HEK293 (cell line): ENCODE results near the gene CRIP2.

Experiments used
- BCL11B ChIP-seq: fragments of 450-650 bp; formaldehyde crosslinking; IDR thresholded peaks from 2 replicates; pipeline ENCODE4 v1.5.1; 2016; ENCODE audit warnings: low read depth, missing biosample characterization, missing genetic modification characterization
- KLF10 ChIP-seq: fragments of 450-650 bp; IDR thresholded peaks from 2 replicates; pipeline ENCODE4 v1.5.1; 2018; ENCODE audit warnings: missing biosample characterization, mild to moderate bottlenecking, missing genetic modification characterization
- KLF16 ChIP-seq: fragments of 450-650 bp; formaldehyde crosslinking; IDR thresholded peaks from 2 replicates; pipeline ENCODE4 v1.5.1; 2017; ENCODE audit warnings: missing biosample characterization, missing genetic modification characterization
- SALL2 ChIP-seq: fragments of 450-650 bp; formaldehyde crosslinking; IDR thresholded peaks from 2 replicates; pipeline ENCODE4 v1.5.0; 2017; ENCODE audit warnings: missing biosample characterization, mild to moderate bottlenecking, missing genetic modification characterization, borderline replicate concordance
- SCRT2 ChIP-seq: fragments of 450-650 bp; formaldehyde crosslinking; IDR thresholded peaks from 2 replicates; pipeline ENCODE4 v1.5.1; 2016; ENCODE audit warnings: missing biosample characterization, missing genetic modification characterization
- SP3 ChIP-seq: fragments of 450-650 bp; formaldehyde crosslinking; IDR thresholded peaks from 2 replicates; pipeline ENCODE4 v1.5.1; 2016; ENCODE audit warnings: missing biosample characterization, missing genetic modification characterization
- ZIC2 ChIP-seq: fragments of 450-650 bp; formaldehyde crosslinking; IDR thresholded peaks from 2 replicates; pipeline ENCODE4 v1.5.1; 2016; ENCODE audit warnings: missing biosample characterization, missing genetic modification characterization
- ZNF114 ChIP-seq: fragments of 450-650 bp; formaldehyde crosslinking; IDR thresholded peaks from 2 replicates; pipeline ENCODE4 v1.5.0; 2017; ENCODE audit warnings: missing biosample characterization, missing genetic modification characterization
- ZNF214 ChIP-seq: fragments of 450-650 bp; formaldehyde crosslinking; IDR thresholded peaks from 2 replicates; pipeline ENCODE4 v1.5.1; 2017; ENCODE audit warnings: missing biosample characterization, mild to moderate bottlenecking, missing genetic modification characterization, borderline replicate concordance
- ZNF221 ChIP-seq: fragments of 450-650 bp; formaldehyde crosslinking; IDR thresholded peaks from 2 replicates; pipeline ENCODE4 v1.5.1; 2017; ENCODE audit warnings: missing biosample characterization, missing genetic modification characterization, borderline replicate concordance
- ZNF302 ChIP-seq: fragments of 450-650 bp; formaldehyde crosslinking; IDR thresholded peaks from 2 replicates; pipeline ENCODE4 v1.5.1; 2016; ENCODE audit warnings: missing biosample characterization, missing genetic modification characterization, low read depth
- ZNF335 ChIP-seq: fragments of 450-650 bp; formaldehyde crosslinking; conservative IDR thresholded peaks from 2 replicates; pipeline ENCODE4 v1.5.1; 2016; ENCODE audit warnings: missing biosample characterization, missing genetic modification characterization
- ZNF354C ChIP-seq: fragments of 450-650 bp; formaldehyde crosslinking; IDR thresholded peaks from 2 replicates; pipeline ENCODE4 v1.5.1; 2016; ENCODE audit warnings: missing biosample characterization, missing genetic modification characterization, low read depth, borderline replicate concordance
- ZNF510 ChIP-seq: fragments of 450-650 bp; formaldehyde crosslinking; IDR thresholded peaks from 2 replicates; pipeline ENCODE4 v1.5.1; 2018; ENCODE audit warnings: mild to moderate bottlenecking, missing genetic modification characterization, missing biosample characterization; ENCODE audit not compliant: insufficient replicate concordance
- ZNF521 ChIP-seq: fragments of 450-650 bp; formaldehyde crosslinking; IDR thresholded peaks from 2 replicates; pipeline ENCODE4 v1.5.1; 2017; ENCODE audit warnings: missing biosample characterization, mild to moderate bottlenecking, missing genetic modification characterization
- ZNF558 ChIP-seq: fragments of 450-650 bp; formaldehyde crosslinking; IDR thresholded peaks from 2 replicates; pipeline ENCODE4 v1.5.1; 2016; ENCODE audit warnings: missing biosample characterization, missing genetic modification characterization
- ZNF561 ChIP-seq: fragments of 450-650 bp; IDR thresholded peaks from 2 replicates; pipeline ENCODE4 v1.5.1; 2018; ENCODE audit warnings: missing biosample characterization, missing genetic modification characterization, borderline replicate concordance
- ZNF654 ChIP-seq: fragments of 450-650 bp; formaldehyde crosslinking; IDR thresholded peaks from 2 replicates; pipeline ENCODE4 v1.5.1; 2016; ENCODE audit warnings: low read depth, missing biosample characterization, missing genetic modification characterization
- ZNF660 ChIP-seq: fragments of 450-650 bp; IDR thresholded peaks from 2 replicates; pipeline ENCODE4 v1.5.1; 2018; ENCODE audit warnings: missing biosample characterization, mild to moderate bottlenecking, missing genetic modification characterization
- ZNF776 ChIP-seq: fragments of 450-650 bp; formaldehyde crosslinking; IDR thresholded peaks from 2 replicates; pipeline ENCODE4 v1.5.0; 2017; ENCODE audit warnings: missing biosample characterization, missing genetic modification characterization, borderline replicate concordance
- TF ChIP-seq, protein P1 (sequence below): fragments of 450-650 bp; formaldehyde crosslinking; IDR thresholded peaks from 2 replicates; pipeline ENCODE4 v1.5.1; 2016; ENCODE audit warnings: missing biosample characterization, missing genetic modification characterization
- TF ChIP-seq, protein P2 (sequence below): fragments of 450-650 bp; formaldehyde crosslinking; IDR thresholded peaks from 2 replicates; pipeline ENCODE4 v1.5.1; 2016; ENCODE audit warnings: missing biosample characterization, missing genetic modification characterization, borderline replicate concordance
- TF ChIP-seq, protein P3 (sequence below): fragments of 450-650 bp; formaldehyde crosslinking; IDR thresholded peaks from 2 replicates; pipeline ENCODE4 v1.5.1; 2016; ENCODE audit warnings: missing biosample characterization, missing genetic modification characterization
- TF ChIP-seq, protein P4 (sequence below): fragments of 450-650 bp; formaldehyde crosslinking; optimal IDR thresholded peaks from 2 replicates; pipeline ENCODE3; 2016; ENCODE audit warnings: missing biosample characterization, mild to moderate bottlenecking, missing genetic modification characterization
- TF ChIP-seq, protein P5 (sequence below): fragments of 450-650 bp; formaldehyde crosslinking; IDR thresholded peaks from 2 replicates; pipeline ENCODE4 v1.5.1; 2016; ENCODE audit warnings: missing biosample characterization, missing genetic modification characterization

The CRIP2 gene

DNA sequence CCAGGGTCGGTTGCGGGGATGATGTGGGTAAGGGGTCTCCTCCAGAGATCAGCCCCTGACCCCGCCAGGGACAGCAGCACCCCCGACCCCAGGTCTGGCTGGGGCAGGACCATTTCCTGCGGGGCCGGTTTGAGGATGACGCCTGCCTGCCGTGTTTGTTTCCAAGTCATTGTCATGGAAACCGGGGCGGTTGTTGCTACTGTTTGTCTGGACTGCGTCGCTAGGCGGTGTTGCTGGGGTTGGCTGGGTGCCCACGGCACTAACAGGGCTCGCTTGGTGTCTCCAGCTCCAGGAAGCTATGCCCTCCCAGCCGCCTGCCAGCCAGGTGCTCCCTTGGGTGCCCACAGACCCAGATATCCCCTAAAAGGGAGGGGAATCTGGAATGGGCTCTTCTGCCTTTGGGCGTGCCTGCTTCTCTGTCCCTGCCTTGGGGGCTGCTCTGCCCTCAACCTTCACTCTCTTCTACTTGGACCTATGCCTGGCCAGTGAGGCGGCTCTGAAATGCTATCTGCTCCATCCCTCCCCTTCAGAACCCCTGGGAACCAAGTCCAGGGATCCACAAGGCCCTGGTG lies 7.4 kb downstream of the CRIP2 start (continued):
- TF ChIP-seq ZNF521 (tag by site-specific recombination) (no peak), ZNF214 (no peak), SP3 (tag by site-specific recombination) (no peak), ZNF335 (tag by site-specific recombination) (peak; percentile 48), ZNF660 (tag by site-specific recombination) (peak; percentile 17; the same call in 1 of the 2 replicates), ZNF510 (no peak), ZIC2 (tag by site-specific recombination) (peak; percentile 68), KLF10 (peak; percentile 23; the same call in 1 of the 2 replicates), SALL2 (tag by site-specific recombination) (no peak), KLF16 (0 out of 2 replicates have a peak, but pooled peaks have one; percentile 28), ZNF776 (no peak), ZNF561 (tag by site-specific recombination) (peak; percentile 23; the same call in 1 of the 2 replicates), ZNF654 (tag by site-specific recombination) (no peak), ZNF221 (no peak), ZNF114 (tag by site-specific recombination) (no peak), ZNF302 (no peak), ZNF354C (tag by site-specific recombination) (no peak), BCL11B (tag by site-specific recombination) (no peak; the same call in 1 of the 2 replicates), ZNF558 (tag by site-specific recombination) (no peak), SCRT2 (tag by site-specific recombination) (peak; percentile 82)
- TF ChIP-seq, protein P1, sequence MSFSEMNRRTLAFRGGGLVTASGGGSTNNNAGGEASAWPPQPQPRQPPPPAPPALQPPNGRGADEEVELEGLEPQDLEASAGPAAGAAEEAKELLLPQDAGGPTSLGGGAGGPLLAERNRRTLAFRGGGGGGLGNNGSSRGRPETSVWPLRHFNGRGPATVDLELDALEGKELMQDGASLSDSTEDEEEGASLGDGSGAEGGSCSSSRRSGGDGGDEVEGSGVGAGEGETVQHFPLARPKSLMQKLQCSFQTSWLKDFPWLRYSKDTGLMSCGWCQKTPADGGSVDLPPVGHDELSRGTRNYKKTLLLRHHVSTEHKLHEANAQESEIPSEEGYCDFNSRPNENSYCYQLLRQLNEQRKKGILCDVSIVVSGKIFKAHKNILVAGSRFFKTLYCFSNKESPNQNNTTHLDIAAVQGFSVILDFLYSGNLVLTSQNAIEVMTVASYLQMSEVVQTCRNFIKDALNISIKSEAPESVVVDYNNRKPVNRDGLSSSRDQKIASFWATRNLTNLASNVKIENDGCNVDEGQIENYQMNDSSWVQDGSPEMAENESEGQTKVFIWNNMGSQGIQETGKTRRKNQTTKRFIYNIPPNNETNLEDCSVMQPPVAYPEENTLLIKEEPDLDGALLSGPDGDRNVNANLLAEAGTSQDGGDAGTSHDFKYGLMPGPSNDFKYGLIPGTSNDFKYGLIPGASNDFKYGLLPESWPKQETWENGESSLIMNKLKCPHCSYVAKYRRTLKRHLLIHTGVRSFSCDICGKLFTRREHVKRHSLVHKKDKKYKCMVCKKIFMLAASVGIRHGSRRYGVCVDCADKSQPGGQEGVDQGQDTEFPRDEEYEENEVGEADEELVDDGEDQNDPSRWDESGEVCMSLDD (tag by site-specific recombination): 0 out of 2 replicates have a peak, but pooled peaks have one; percentile 2
- TF ChIP-seq, protein P2, sequence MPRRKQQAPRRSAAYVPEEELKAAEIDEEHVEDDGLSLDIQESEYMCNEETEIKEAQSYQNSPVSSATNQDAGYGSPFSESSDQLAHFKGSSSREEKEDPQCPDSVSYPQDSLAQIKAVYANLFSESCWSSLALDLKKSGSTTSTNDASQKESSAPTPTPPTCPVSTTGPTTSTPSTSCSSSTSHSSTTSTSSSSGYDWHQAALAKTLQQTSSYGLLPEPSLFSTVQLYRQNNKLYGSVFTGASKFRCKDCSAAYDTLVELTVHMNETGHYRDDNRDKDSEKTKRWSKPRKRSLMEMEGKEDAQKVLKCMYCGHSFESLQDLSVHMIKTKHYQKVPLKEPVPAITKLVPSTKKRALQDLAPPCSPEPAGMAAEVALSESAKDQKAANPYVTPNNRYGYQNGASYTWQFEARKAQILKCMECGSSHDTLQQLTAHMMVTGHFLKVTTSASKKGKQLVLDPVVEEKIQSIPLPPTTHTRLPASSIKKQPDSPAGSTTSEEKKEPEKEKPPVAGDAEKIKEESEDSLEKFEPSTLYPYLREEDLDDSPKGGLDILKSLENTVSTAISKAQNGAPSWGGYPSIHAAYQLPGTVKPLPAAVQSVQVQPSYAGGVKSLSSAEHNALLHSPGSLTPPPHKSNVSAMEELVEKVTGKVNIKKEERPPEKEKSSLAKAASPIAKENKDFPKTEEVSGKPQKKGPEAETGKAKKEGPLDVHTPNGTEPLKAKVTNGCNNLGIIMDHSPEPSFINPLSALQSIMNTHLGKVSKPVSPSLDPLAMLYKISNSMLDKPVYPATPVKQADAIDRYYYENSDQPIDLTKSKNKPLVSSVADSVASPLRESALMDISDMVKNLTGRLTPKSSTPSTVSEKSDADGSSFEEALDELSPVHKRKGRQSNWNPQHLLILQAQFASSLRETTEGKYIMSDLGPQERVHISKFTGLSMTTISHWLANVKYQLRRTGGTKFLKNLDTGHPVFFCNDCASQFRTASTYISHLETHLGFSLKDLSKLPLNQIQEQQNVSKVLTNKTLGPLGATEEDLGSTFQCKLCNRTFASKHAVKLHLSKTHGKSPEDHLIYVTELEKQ (tag by site-specific recombination): peak; percentile 52; the same call in 1 of the 2 replicates
- TF ChIP-seq, protein P3, sequence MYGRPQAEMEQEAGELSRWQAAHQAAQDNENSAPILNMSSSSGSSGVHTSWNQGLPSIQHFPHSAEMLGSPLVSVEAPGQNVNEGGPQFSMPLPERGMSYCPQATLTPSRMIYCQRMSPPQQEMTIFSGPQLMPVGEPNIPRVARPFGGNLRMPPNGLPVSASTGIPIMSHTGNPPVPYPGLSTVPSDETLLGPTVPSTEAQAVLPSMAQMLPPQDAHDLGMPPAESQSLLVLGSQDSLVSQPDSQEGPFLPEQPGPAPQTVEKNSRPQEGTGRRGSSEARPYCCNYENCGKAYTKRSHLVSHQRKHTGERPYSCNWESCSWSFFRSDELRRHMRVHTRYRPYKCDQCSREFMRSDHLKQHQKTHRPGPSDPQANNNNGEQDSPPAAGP: peak; percentile 53; the same call in 1 of the 2 replicates
- TF ChIP-seq, protein P4, sequence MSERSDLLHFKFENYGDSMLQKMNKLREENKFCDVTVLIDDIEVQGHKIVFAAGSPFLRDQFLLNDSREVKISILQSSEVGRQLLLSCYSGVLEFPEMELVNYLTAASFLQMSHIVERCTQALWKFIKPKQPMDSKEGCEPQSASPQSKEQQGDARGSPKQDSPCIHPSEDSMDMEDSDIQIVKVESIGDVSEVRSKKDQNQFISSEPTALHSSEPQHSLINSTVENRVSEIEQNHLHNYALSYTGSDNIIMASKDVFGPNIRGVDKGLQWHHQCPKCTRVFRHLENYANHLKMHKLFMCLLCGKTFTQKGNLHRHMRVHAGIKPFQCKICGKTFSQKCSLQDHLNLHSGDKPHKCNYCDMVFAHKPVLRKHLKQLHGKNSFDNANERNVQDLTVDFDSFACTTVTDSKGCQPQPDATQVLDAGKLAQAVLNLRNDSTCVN (tag by site-specific recombination): no peak
- TF ChIP-seq, protein P5, sequence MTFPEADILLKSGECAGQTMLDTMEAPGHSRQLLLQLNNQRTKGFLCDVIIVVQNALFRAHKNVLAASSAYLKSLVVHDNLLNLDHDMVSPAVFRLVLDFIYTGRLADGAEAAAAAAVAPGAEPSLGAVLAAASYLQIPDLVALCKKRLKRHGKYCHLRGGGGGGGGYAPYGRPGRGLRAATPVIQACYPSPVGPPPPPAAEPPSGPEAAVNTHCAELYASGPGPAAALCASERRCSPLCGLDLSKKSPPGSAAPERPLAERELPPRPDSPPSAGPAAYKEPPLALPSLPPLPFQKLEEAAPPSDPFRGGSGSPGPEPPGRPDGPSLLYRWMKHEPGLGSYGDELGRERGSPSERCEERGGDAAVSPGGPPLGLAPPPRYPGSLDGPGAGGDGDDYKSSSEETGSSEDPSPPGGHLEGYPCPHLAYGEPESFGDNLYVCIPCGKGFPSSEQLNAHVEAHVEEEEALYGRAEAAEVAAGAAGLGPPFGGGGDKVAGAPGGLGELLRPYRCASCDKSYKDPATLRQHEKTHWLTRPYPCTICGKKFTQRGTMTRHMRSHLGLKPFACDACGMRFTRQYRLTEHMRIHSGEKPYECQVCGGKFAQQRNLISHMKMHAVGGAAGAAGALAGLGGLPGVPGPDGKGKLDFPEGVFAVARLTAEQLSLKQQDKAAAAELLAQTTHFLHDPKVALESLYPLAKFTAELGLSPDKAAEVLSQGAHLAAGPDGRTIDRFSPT: peak; percentile 85
